Effector memory CD4-positive, alpha-beta T cell (primary cell): Measurements from ENCODE around the gene PPP1R15A.

Source experiments
- DNase-seq, 3 donors: peaks; one replicate each; pipeline ENCODE4 v3.0.0-alpha.2; 2020
- H3K27ac ChIP-seq: 2 replicates; pipeline ENCODE4 v1.7.0; 2013; ENCODE audit warnings: mild to moderate bottlenecking, low read length, moderate library complexity; ENCODE audit not compliant: insufficient read depth, poor library complexity, severe bottlenecking
- H3K27me3 ChIP-seq: replicated peaks from 2 replicates; pipeline ENCODE4 v1.7.0; 2013; ENCODE audit warnings: mild to moderate bottlenecking, low read length; ENCODE audit not compliant: insufficient read depth, control insufficient read depth, poor library complexity, severe bottlenecking
- H3K36me3 ChIP-seq: 2 replicates; pipeline ENCODE4 v1.7.0; 2013; ENCODE audit warnings: mild to moderate bottlenecking, low read length, moderate library complexity; ENCODE audit not compliant: control insufficient read depth, insufficient read depth
- H3K4me1 ChIP-seq: 2 replicates; pipeline ENCODE4 v1.7.0; 2013; ENCODE audit warnings: low read length, mild to moderate bottlenecking; ENCODE audit not compliant: control insufficient read depth, insufficient read depth, poor library complexity, severe bottlenecking
- H3K4me3 ChIP-seq: 2 replicates; pipeline ENCODE4 v1.7.0; 2013; ENCODE audit warnings: low read length, low read depth, mild to moderate bottlenecking; ENCODE audit not compliant: insufficient read depth, poor library complexity, severe bottlenecking
- H3K9me3 ChIP-seq: 2 replicates; pipeline ENCODE4 v1.7.0; 2013; ENCODE audit warnings: mild to moderate bottlenecking, low read length, moderate library complexity; ENCODE audit not compliant: control insufficient read depth
- total RNA-seq, 3 donors: gene quantifications; one replicate each; lab custom pipeline; 2026; lab: John Stamatoyannopoulos, UW

The PPP1R15A gene
- total RNA-seq: 2,109 to 4,006 (median 2,193) reads per million in 3 donors

DNA sequence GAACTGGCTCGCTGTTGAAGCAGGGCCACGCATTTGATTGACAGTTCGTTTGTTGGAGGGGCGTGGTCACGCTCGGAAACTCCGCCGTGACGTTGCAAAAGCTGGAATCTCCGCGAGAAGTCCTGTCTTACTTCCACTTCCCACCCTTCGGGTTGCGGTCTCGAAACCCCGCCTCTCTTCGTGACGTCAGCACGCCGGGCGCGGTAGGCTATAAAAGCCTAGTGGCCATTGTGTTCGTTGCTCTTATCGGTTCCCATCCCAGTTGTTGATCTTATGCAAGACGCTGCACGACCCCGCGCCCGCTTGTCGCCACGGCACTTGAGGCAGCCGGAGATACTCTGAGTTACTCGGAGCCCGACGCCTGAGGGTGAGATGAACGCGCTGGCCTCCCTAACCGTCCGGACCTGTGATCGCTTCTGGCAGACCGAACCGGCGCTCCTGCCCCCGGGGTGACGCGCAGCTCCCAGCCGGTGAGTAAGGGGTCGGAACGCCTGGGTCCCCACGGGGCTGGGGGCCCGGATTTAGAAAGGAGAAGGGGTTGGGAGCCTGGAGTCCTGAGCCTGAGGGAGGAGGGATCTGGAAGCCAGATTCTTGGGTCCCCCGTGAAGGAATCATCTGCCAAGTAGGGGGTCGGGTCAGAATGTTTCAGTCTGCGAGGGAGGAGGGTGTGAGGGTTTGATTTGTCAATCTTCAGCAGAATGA lies at the start of gene PPP1R15A:
TSS of gene PPP1R15A (plus strand) at position 240 of the 702 bp plus-strand sequence. CDS start 813 bp downstream, outside the sequence.
- H3K36me3 ChIP-seq: peaks cover 33% of the 10 kb centered on the region
- no peaks in the 10 kb centered on the region for H3K27me3 ChIP-seq
- H3K9me3 ChIP-seq: no peaks in the 10 kb centered on the region
- H3K4me1 ChIP-seq: peaks cover 34% of the 10 kb centered on the region
- peak; percentile 98 to 99 (median 98) for DNase-seq
- peak within 1 kb of the TSS; percentile 99 for H3K4me3 ChIP-seq
- H3K27ac ChIP-seq: peak within 1 kb of the TSS; percentile 100

GRCh38 chr19:48822514-48822913 lies 49.7 kb upstream of the PPP1R15A start:
- Histone ChIP-seq H3K4me1 (no peaks in the 10 kb centered on the region), H3K9me3 (no peaks in the 10 kb centered on the region)

GRCh38 chr19:48826606-48827020 lies 45.6 kb upstream of the PPP1R15A start:
- no peak overlapping the region for H3K27ac ChIP-seq
- no peaks in the 10 kb centered on the region for H3K27me3 ChIP-seq
- no peaks in the 10 kb centered on the region for H3K9me3 ChIP-seq
- H3K4me1 ChIP-seq: no peaks in the 10 kb centered on the region
- DNase-seq: no peak
- no peak overlapping the region for H3K4me3 ChIP-seq
- no peaks in the 10 kb centered on the region for H3K36me3 ChIP-seq

More at GRCh38 chr19:48822514-48822913, 49.7 kb upstream of the PPP1R15A start:
- Histone ChIP-seq H3K27ac (no peak overlapping the region), H3K36me3 (no peaks in the 10 kb centered on the region), H3K27me3 (no peaks in the 10 kb centered on the region), H3K4me3 (no peak overlapping the region)
- DNase-seq: no peak

DNA sequence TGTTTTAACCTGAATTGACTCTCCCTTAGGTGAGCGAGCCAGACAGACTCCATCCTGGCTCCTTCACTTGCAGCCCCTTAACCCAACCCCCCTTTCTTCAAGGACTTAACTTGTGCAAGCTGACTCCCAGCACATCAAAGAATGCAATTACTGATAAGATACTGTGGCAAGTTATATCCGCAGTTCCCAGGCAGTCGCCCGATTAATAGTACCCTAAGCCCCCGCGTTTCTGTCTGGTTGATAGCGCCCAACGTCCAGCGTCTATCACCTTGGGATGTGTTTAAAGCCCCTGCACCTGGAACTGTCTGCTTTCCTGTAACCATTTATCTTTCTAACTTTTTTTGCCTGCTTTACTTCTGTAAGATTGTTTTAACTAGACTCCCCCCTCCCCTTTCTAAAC lies 42.1 kb upstream of the PPP1R15A start:
- Histone ChIP-seq H3K4me1 (no peaks in the 10 kb centered on the region), H3K9me3 (no peaks in the 10 kb centered on the region), H3K27ac (no peak overlapping the region), H3K27me3 (no peaks in the 10 kb centered on the region), H3K36me3 (no peaks in the 10 kb centered on the region), H3K4me3 (no peak overlapping the region)
- no peak for DNase-seq

- DNase-seq: no peak
Observed at GRCh38 chr19:48830965-48831364, 41.3 kb upstream of the PPP1R15A start.

DNA sequence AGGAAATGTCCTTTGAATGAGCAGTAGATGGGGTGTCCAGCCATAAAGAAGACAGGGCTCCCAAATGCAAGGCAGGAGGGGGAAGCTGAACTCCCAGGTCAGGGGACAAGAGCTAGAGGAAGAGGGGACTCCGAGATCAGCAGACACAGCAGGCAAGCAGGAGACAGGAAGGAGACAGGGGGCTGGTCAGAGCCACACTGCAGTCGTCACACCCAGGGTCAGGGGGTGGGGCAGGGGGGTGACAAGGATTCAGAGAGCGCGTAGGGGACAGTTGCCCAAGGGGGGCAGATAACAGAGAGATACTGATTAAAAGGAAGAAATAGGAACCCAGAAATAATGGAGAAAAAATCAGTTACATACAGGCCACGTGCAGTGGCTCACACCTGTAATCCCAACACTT lies 39.2 kb upstream of the PPP1R15A start:
- DNase-seq: no peak
- no peaks in the 10 kb centered on the region for H3K9me3 ChIP-seq
- H3K27me3 ChIP-seq: no peaks in the 10 kb centered on the region
- peaks cover 18% of the 10 kb centered on the region for H3K4me1 ChIP-seq
- no peaks in the 10 kb centered on the region for H3K36me3 ChIP-seq
- H3K4me3 ChIP-seq: no peak overlapping the region
- no peak overlapping the region for H3K27ac ChIP-seq

More at GRCh38 chr19:48830965-48831364, 41.3 kb upstream of the PPP1R15A start:
- Histone ChIP-seq H3K4me3 (no peak overlapping the region), H3K27ac (no peak overlapping the region), H3K36me3 (no peaks in the 10 kb centered on the region), H3K9me3 (no peaks in the 10 kb centered on the region), H3K27me3 (no peaks in the 10 kb centered on the region), H3K4me1 (peaks cover 9% of the 10 kb centered on the region)

- H3K36me3 ChIP-seq: no peaks in the 10 kb centered on the region
- no peaks in the 10 kb centered on the region for H3K9me3 ChIP-seq
- H3K4me3 ChIP-seq: no peak overlapping the region
- H3K27ac ChIP-seq: no peak overlapping the region
- H3K4me1 ChIP-seq: peaks cover 18% of the 10 kb centered on the region
- no peaks in the 10 kb centered on the region for H3K27me3 ChIP-seq
- DNase-seq: no peak
Observed at GRCh38 chr19:48833977-48834376, 38.2 kb upstream of the PPP1R15A start.

GRCh38 chr19:48835734-48836088 lies 36.5 kb upstream of the PPP1R15A start:
- DNase-seq: peak; percentile 84
- Histone ChIP-seq H3K9me3 (no peaks in the 10 kb centered on the region), H3K27ac (no peak overlapping the region), H3K4me1 (peaks cover 18% of the 10 kb centered on the region), H3K36me3 (no peaks in the 10 kb centered on the region), H3K27me3 (no peaks in the 10 kb centered on the region), H3K4me3 (peak overlapping the region; percentile 18)

GRCh38 chr19:48836089-48837017 lies 35.9 kb upstream of the PPP1R15A start, which contains the start of gene HSD17B14:
TSS of gene HSD17B14 (minus strand) at chr19:48836491. CDS start at chr19:48836411, 80 bp downstream.
- H3K27me3 ChIP-seq: no peaks in the 10 kb centered on the region
- H3K9me3 ChIP-seq: no peaks in the 10 kb centered on the region
- no peaks in the 10 kb centered on the region for H3K36me3 ChIP-seq
- no peak for DNase-seq
- peak within 1 kb of the TSS; percentile 18 for H3K4me3 ChIP-seq
- no peak within 1 kb of the TSS for H3K27ac ChIP-seq
- peaks cover 18% of the 10 kb centered on the region for H3K4me1 ChIP-seq
